Measurements from ENCODE around the gene HSPA1A. TPM values are rescaled to one million over a fixed set of nuclear protein-coding genes. Genes with fewer than 3 reads are reported as not detected.
"Not testable (repeated sequence)": the region's sequence is repeated elsewhere in the genome, so short reads cannot be mapped to it uniquely, and the experiment has no call there.

The HSPA1A gene
- total RNA-seq, 1 donor: 16.6 TPM

GRCh38 chr6:31857774-31858173 lies 42.4 kb downstream of the HSPA1A start:
- not testable (repeated sequence) for H3K4me3 ChIP-seq (ENCODE audit: low read length); H3K27me3 ChIP-seq (ENCODE audit: insufficient read depth, low read length); H3K9me3 ChIP-seq (ENCODE audit: low read depth, low read length)
- peaks cover 15% of the 10 kb centered on the region for H3K4me1 ChIP-seq (ENCODE audit: insufficient read depth, low read length)

GRCh38 chr6:31858707-31859106 lies 43.4 kb downstream of the HSPA1A start:
- Histone ChIP-seq H3K4me1 (ENCODE audit: insufficient read depth, low read length) (peaks cover 22% of the 10 kb centered on the region), H3K9me3 (ENCODE audit: low read depth, low read length) (no peaks in the 10 kb centered on the region), H3K27me3 (ENCODE audit: insufficient read depth, low read length) (no peaks in the 10 kb centered on the region), H3K4me3 (ENCODE audit: low read length) (no peak overlapping the region)

- Histone ChIP-seq H3K4me1 (ENCODE audit: insufficient read depth, low read length) (peaks cover 29% of the 10 kb centered on the region), H3K9me3 (ENCODE audit: low read depth, low read length) (no peaks in the 10 kb centered on the region), H3K27me3 (ENCODE audit: insufficient read depth, low read length) (no peaks in the 10 kb centered on the region), H3K4me3 (ENCODE audit: low read length) (no peak overlapping the region)
Measured at GRCh38 chr6:31859923-31860322, 44.6 kb downstream of the HSPA1A start.

- Histone ChIP-seq H3K4me3 (ENCODE audit: low read length) (no peak overlapping the region), H3K4me1 (ENCODE audit: insufficient read depth, low read length) (peaks cover 29% of the 10 kb centered on the region), H3K9me3 (ENCODE audit: low read depth, low read length) (no peaks in the 10 kb centered on the region), H3K27me3 (ENCODE audit: insufficient read depth, low read length) (no peaks in the 10 kb centered on the region)
Measured at GRCh38 chr6:31860349-31860748, 45.0 kb downstream of the HSPA1A start.

- Histone ChIP-seq H3K4me3 (ENCODE audit: low read length) (no peak overlapping the region), H3K27me3 (ENCODE audit: insufficient read depth, low read length) (no peaks in the 10 kb centered on the region), H3K9me3 (ENCODE audit: low read depth, low read length) (no peaks in the 10 kb centered on the region), H3K4me1 (ENCODE audit: insufficient read depth, low read length) (peaks cover 29% of the 10 kb centered on the region)
Measured at GRCh38 chr6:31861150-31861549, 45.8 kb downstream of the HSPA1A start.

GRCh38 chr6:31861919-31862343 lies 46.6 kb downstream of the HSPA1A start:
- Histone ChIP-seq H3K4me1 (ENCODE audit: insufficient read depth, low read length) (peaks cover 29% of the 10 kb centered on the region), H3K27me3 (ENCODE audit: insufficient read depth, low read length) (no peaks in the 10 kb centered on the region), H3K9me3 (ENCODE audit: low read depth, low read length) (no peaks in the 10 kb centered on the region), H3K4me3 (ENCODE audit: low read length) (peak overlapping the region; percentile 79)

GRCh38 chr6:31862344-31863235 lies 47.2 kb downstream of the HSPA1A start, which contains the start of gene NEU1:
NEU1 (minus strand) TSS chr6:31862821; CDS start chr6:31862776, 45 bp downstream.
- Histone ChIP-seq H3K4me3 (ENCODE audit: low read length) (peak within 1 kb of the TSS; percentile 79), H3K9me3 (ENCODE audit: low read depth, low read length) (no peaks in the 10 kb centered on the region), H3K27me3 (ENCODE audit: insufficient read depth, low read length) (no peaks in the 10 kb centered on the region), H3K4me1 (ENCODE audit: insufficient read depth, low read length) (peaks cover 29% of the 10 kb centered on the region)

- H3K4me1 ChIP-seq (ENCODE audit: insufficient read depth, low read length): peaks cover 29% of the 10 kb centered on the region
- H3K9me3 ChIP-seq (ENCODE audit: low read depth, low read length); H3K27me3 ChIP-seq (ENCODE audit: insufficient read depth, low read length): not testable (repeated sequence)
- peak overlapping the region; percentile 54 for H3K4me3 ChIP-seq (ENCODE audit: low read length)
Measured at GRCh38 chr6:31864123-31864562, 48.8 kb downstream of the HSPA1A start.

- Histone ChIP-seq H3K4me1 (ENCODE audit: insufficient read depth, low read length) (peaks cover 29% of the 10 kb centered on the region), H3K27me3 (ENCODE audit: insufficient read depth, low read length) (no peaks in the 10 kb centered on the region), H3K9me3 (ENCODE audit: low read depth, low read length) (no peaks in the 10 kb centered on the region), H3K4me3 (ENCODE audit: low read length) (no peak overlapping the region)
Measured at GRCh38 chr6:31864818-31865204, 49.5 kb downstream of the HSPA1A start.

GRCh38 chr6:31865205-31866118 lies 50.1 kb downstream of the HSPA1A start:
- H3K4me3 ChIP-seq (ENCODE audit: low read length): no peak overlapping the region
- H3K9me3 ChIP-seq (ENCODE audit: low read depth, low read length): no peaks in the 10 kb centered on the region
- no peaks in the 10 kb centered on the region for H3K27me3 ChIP-seq (ENCODE audit: insufficient read depth, low read length)
- peaks cover 29% of the 10 kb centered on the region for H3K4me1 ChIP-seq (ENCODE audit: insufficient read depth, low read length)

Other genes with a start within 250 kb of the HSPA1A start
- gene LTA, start 243.3 kb upstream of the HSPA1A start, total RNA-seq: 2.5 TPM
- 230 TPM for gene TNF, start 240.0 kb upstream of the HSPA1A start, total RNA-seq
- 191 TPM for gene LTB, start 233.1 kb upstream of the HSPA1A start, total RNA-seq
- 200 TPM for gene LST1, start 229.3 kb upstream of the HSPA1A start, total RNA-seq
- 9.2 TPM for gene NCR3, start 222.5 kb upstream of the HSPA1A start, total RNA-seq
- gene AIF1, start 200.3 kb upstream of the HSPA1A start, total RNA-seq: 245 TPM
- 67.0 TPM for gene PRRC2A, start 194.8 kb upstream of the HSPA1A start, total RNA-seq
- gene BAG6, start 162.9 kb upstream of the HSPA1A start, total RNA-seq: 81.3 TPM
- 3.0 TPM for gene APOM, start 159.6 kb upstream of the HSPA1A start, total RNA-seq
- gene C6orf47, start 154.8 kb upstream of the HSPA1A start, total RNA-seq: 14.6 TPM
- 11.9 TPM for gene GPANK1, start 150.5 kb upstream of the HSPA1A start, total RNA-seq
- gene CSNK2B, start 149.5 kb upstream of the HSPA1A start, total RNA-seq: 124 TPM
- 9.8 TPM for gene LY6G5B, start 145.6 kb upstream of the HSPA1A start, total RNA-seq
- gene LY6G5C, start 134.5 kb upstream of the HSPA1A start, total RNA-seq: 1.2 TPM
- gene ABHD16A, start 112.2 kb upstream of the HSPA1A start, total RNA-seq: 36.9 TPM
- gene LY6G6F, start 108.7 kb upstream of the HSPA1A start, total RNA-seq: 7.7 TPM
- gene LY6G6D, start 100.2 kb upstream of the HSPA1A start, total RNA-seq: 1.0 TPM
- gene LY6G6C, start 93.8 kb upstream of the HSPA1A start, total RNA-seq: not detected
- 11.5 TPM for gene MPIG6B, start 92.2 kb upstream of the HSPA1A start, total RNA-seq
- gene DDAH2, start 86.2 kb upstream of the HSPA1A start, total RNA-seq: 9.8 TPM
- 421 TPM for gene CLIC1, start 79.0 kb upstream of the HSPA1A start, total RNA-seq
- 6.1 TPM for gene MSH5, start 75.5 kb upstream of the HSPA1A start, total RNA-seq
- 0.63 TPM for gene SAPCD1, start 52.9 kb upstream of the HSPA1A start, total RNA-seq
- 0.31 TPM for gene VWA7, start 38.2 kb upstream of the HSPA1A start, total RNA-seq
- gene VARS1, start 19.8 kb upstream of the HSPA1A start, total RNA-seq: 12.3 TPM
- 15.4 TPM for gene LSM2, start 8.6 kb upstream of the HSPA1A start, total RNA-seq
- 2.7 TPM for gene HSPA1L, start 260 bp upstream of the HSPA1A start, total RNA-seq
- 13.3 TPM for gene HSPA1B, start 12.2 kb downstream of the HSPA1A start, total RNA-seq
- 19.4 TPM for gene NEU1, start 47.3 kb downstream of the HSPA1A start, total RNA-seq
- 0.10 TPM for gene SLC44A4, start 63.5 kb downstream of the HSPA1A start, total RNA-seq
- gene EHMT2, start 82.2 kb downstream of the HSPA1A start, total RNA-seq: 14.4 TPM
- 0.21 TPM for gene ZBTB12, start 86.5 kb downstream of the HSPA1A start, total RNA-seq
- 2.5 TPM for gene C2, start 112.2 kb downstream of the HSPA1A start, total RNA-seq
- gene CFB, start 130.6 kb downstream of the HSPA1A start, total RNA-seq: 3.1 TPM
- 47.8 TPM for gene NELFE, start 143.4 kb downstream of the HSPA1A start, total RNA-seq
- 44.8 TPM for gene SKIC2, start 143.6 kb downstream of the HSPA1A start, total RNA-seq
- 16.1 TPM for gene DXO, start 156.6 kb downstream of the HSPA1A start, total RNA-seq
- 0.94 TPM for gene C4A, start 166.5 kb downstream of the HSPA1A start, total RNA-seq
- gene C4B, start 199.3 kb downstream of the HSPA1A start, total RNA-seq: 1.0 TPM
- not detected for gene CYP21A2, start 222.9 kb downstream of the HSPA1A start, total RNA-seq